H1 (cell line): ENCODE measurements around the gene MRPL55. TPM values are rescaled to one million over a fixed set of nuclear protein-coding genes. Genes with fewer than 3 reads are reported as not detected.

Experiments used
- CTCF ChIA-PET: fragments of 300-600 bp; sonication (Branson Sonifier 250); formaldehyde crosslinking; loops from one replicate; lab custom pipeline; 2021; ENCODE audit not compliant: partially characterized antibody; lab: Charles Lee
- POLR2A ChIA-PET: fragments of 300-600 bp; sonication (Branson Sonifier 250); formaldehyde crosslinking; loops from one replicate; lab custom pipeline; 2021; ENCODE audit warnings: inconsistent platforms; ENCODE audit not compliant: partially characterized antibody; lab: Charles Lee
- DNase-seq, 2 experiments: peaks; one replicate each; pipeline versions ENCODE4 v3.0.0 to v3.0.0-alpha.2; 2010 to 2022; ENCODE audit warnings: low spot score in 2 of 2, low read depth in 1 of 2, mixed read lengths in 1 of 2
- FAIRE-seq: peaks from 2 replicates; lab custom pipeline; 2011; peaks lifted over from hg19 to GRCh38; lab: Jason Lieb, UNC
- H2AFZ ChIP-seq: 2 replicates; pipeline ENCODE4 v1.8.1; 2012; ENCODE audit warnings: low read length, inconsistent platforms
- H2AK5ac ChIP-seq: 2 replicates; pipeline ENCODE4 v1.6.1; 2013; ENCODE audit warnings: low read depth, low read length
- H2BK120ac ChIP-seq: replicated peaks from 2 replicates; pipeline ENCODE3; 2013; ENCODE audit warnings: low read depth, low read length, inconsistent platforms
- H2BK12ac ChIP-seq: 2 replicates; pipeline ENCODE4 v1.6.1; 2013; ENCODE audit warnings: low read depth, low read length
- H2BK15ac ChIP-seq: 2 replicates; pipeline ENCODE4 v1.6.1; 2013; ENCODE audit warnings: low read length
- H2BK20ac ChIP-seq: 2 replicates; pipeline ENCODE4 v1.6.1; 2013; ENCODE audit warnings: low read length
- H2BK5ac ChIP-seq: 2 replicates; pipeline ENCODE4 v1.6.1; 2013; ENCODE audit warnings: low read depth, low read length
- H3K14ac ChIP-seq: 2 replicates; pipeline ENCODE4 v1.6.1; 2013; ENCODE audit warnings: inconsistent platforms; ENCODE audit not compliant: insufficient read length
- H3K18ac ChIP-seq: 2 replicates; pipeline ENCODE4 v1.6.1; 2013; ENCODE audit warnings: low read length; ENCODE audit errors: extremely low read depth
- H3K23ac ChIP-seq: 2 replicates; pipeline ENCODE4 v1.6.1; 2013; ENCODE audit warnings: inconsistent platforms; ENCODE audit not compliant: insufficient read length
- H3K23me2 ChIP-seq: 2 replicates; pipeline ENCODE4 v1.6.1; 2013; ENCODE audit warnings: low read depth, low read length
- H3K27ac ChIP-seq: 2 replicates; pipeline ENCODE4 v1.6.1; 2011; ENCODE audit warnings: low read depth, low read length, inconsistent platforms
- H3K27me3 ChIP-seq, 4 experiments: replicated peaks in 1 of 4; 1 replicate in 1 of 4; 2 replicates in 3 of 4; pipeline versions ENCODE4 v1.6.1 to v1.8.1; 2011 to 2013; ENCODE audit warnings: low read length in 3 of 4, mild to moderate bottlenecking in 3 of 4, inconsistent platforms in 2 of 4, mixed read lengths in 2 of 4, moderate library complexity in 1 of 4; ENCODE audit not compliant: control insufficient read depth in 3 of 4, insufficient read depth in 3 of 4; ENCODE audit errors: extremely low read depth in 1 of 4
- H3K36me3 ChIP-seq, 4 experiments: 2 replicates each; pipeline versions ENCODE4 v1.6.1 to v1.8.1; 2011 to 2013; ENCODE audit warnings: mild to moderate bottlenecking in 4 of 4, low read length in 3 of 4, moderate library complexity in 2 of 4, control low read depth in 1 of 4, inconsistent platforms in 1 of 4; ENCODE audit not compliant: insufficient read depth in 4 of 4, control insufficient read depth in 2 of 4
- H3K4ac ChIP-seq: replicated peaks from 2 replicates; pipeline ENCODE3; 2013; ENCODE audit warnings: low read length, low read depth, mixed read lengths, inconsistent platforms; ENCODE audit not compliant: insufficient read length
- H3K4me1 ChIP-seq, 4 experiments: replicated peaks in 1 of 4; 1 replicate in 1 of 4; 2 replicates in 3 of 4; pipeline versions ENCODE4 v1.6.1 to v1.8.1; 2011 to 2013; ENCODE audit warnings: low read length in 3 of 4, inconsistent platforms in 2 of 4, mixed read lengths in 1 of 4; ENCODE audit not compliant: insufficient read depth in 4 of 4, control insufficient read depth in 3 of 4
- H3K4me2 ChIP-seq, 2 experiments: 2 replicates each; pipeline versions ENCODE4 v1.6.1 to v1.8.1; 2011 to 2013; ENCODE audit warnings: low read depth in 2 of 2, low read length in 2 of 2, control low read depth in 1 of 2, inconsistent platforms in 1 of 2, mild to moderate bottlenecking in 1 of 2; ENCODE audit not compliant: insufficient read depth in 1 of 2
- H3K4me3 ChIP-seq, 4 experiments: fragments of 200-600, 300-600 bp in 1 of 4; sonication (generic), shearing (Covaris generic), sonication (Bioruptor Twin) in 1 of 4; 2 replicates each; pipeline versions ENCODE4 v1.5.1 to v1.8.1; 2011 to 2016; ENCODE audit warnings: low read length in 4 of 4, low read depth in 3 of 4, control low read depth in 2 of 4, inconsistent platforms in 2 of 4, mild to moderate bottlenecking in 2 of 4, mixed read lengths in 1 of 4, moderate library complexity in 1 of 4; ENCODE audit not compliant: insufficient read depth in 2 of 4; ENCODE audit errors: extremely low read depth in 1 of 4
- H3K56ac ChIP-seq: replicated peaks from 2 replicates; pipeline ENCODE3; 2013; ENCODE audit warnings: low read depth, mild to moderate bottlenecking, mixed read lengths, low read length, inconsistent platforms; ENCODE audit not compliant: insufficient read length
- H3K79me1 ChIP-seq: 2 replicates; pipeline ENCODE4 v1.6.1; 2013; ENCODE audit warnings: low read depth, low read length, control low read depth
- H3K79me2 ChIP-seq, 2 experiments: 2 replicates each; pipeline versions ENCODE4 v1.6.1 to v1.8.1; 2012 to 2013; ENCODE audit warnings: low read length in 2 of 2, mild to moderate bottlenecking in 2 of 2, inconsistent platforms in 1 of 2; ENCODE audit not compliant: insufficient read depth in 2 of 2, control insufficient read depth in 1 of 2
- H3K9ac ChIP-seq, 4 experiments: replicated peaks in 1 of 4; 1 replicate in 1 of 4; 2 replicates in 3 of 4; pipeline versions ENCODE4 v1.6.1 to v1.8.1; 2011 to 2013; ENCODE audit warnings: low read depth in 3 of 4, low read length in 3 of 4, control low read depth in 2 of 4, mild to moderate bottlenecking in 2 of 4, moderate library complexity in 2 of 4, inconsistent platforms in 1 of 4; ENCODE audit errors: extremely low read depth in 1 of 4
- H3K9me3 ChIP-seq, 2 experiments: 2 replicates each; pipeline versions ENCODE4 v1.6.1 to v1.8.1; 2012 to 2013; ENCODE audit warnings: mild to moderate bottlenecking in 2 of 2, moderate library complexity in 2 of 2, control low read depth in 1 of 2, inconsistent platforms in 1 of 2, low read depth in 1 of 2, low read length in 1 of 2, mixed read lengths in 1 of 2; ENCODE audit not compliant: insufficient read depth in 2 of 2
- H4K20me1 ChIP-seq, 2 experiments: replicated peaks in 1 of 2; 2 replicates each; pipeline versions ENCODE3 to v1.8.1; 2011 to 2013; ENCODE audit warnings: inconsistent platforms in 2 of 2, low read length in 2 of 2, mild to moderate bottlenecking in 1 of 2; ENCODE audit not compliant: insufficient read depth in 2 of 2, control insufficient read depth in 1 of 2
- H4K5ac ChIP-seq: 2 replicates; pipeline ENCODE4 v1.6.1; 2013; ENCODE audit warnings: low read length, low read depth, mixed read lengths, inconsistent platforms; ENCODE audit not compliant: insufficient read length
- H4K8ac ChIP-seq: 2 replicates; pipeline ENCODE4 v1.8.0; 2013; ENCODE audit warnings: mild to moderate bottlenecking, moderate library complexity, low read length, inconsistent platforms; ENCODE audit not compliant: insufficient read depth; ENCODE audit errors: extremely low read depth
- H4K91ac ChIP-seq: replicated peaks from 2 replicates; pipeline ENCODE3; 2013; ENCODE audit warnings: low read length, mixed read lengths, inconsistent platforms; ENCODE audit not compliant: insufficient read length
- ASH2L ChIP-seq: fragments of 200-600, 300-600 bp; sonication (generic); IDR thresholded peaks from one replicate; pipeline ENCODE4 v1.7.1; 2017; ENCODE audit warnings: low read length
- BACH1 ChIP-seq: IDR thresholded peaks from 2 replicates; pipeline ENCODE4 v1.6.1; 2012; ENCODE audit warnings: low read length, improper control_type of control experiment
- BRCA1 ChIP-seq: IDR thresholded peaks from 2 replicates; pipeline ENCODE4 v1.6.1; 2012; ENCODE audit warnings: low read depth, low read length, improper control_type of control experiment
- CTBP2 ChIP-seq: IDR thresholded peaks from 2 replicates; pipeline ENCODE4 v1.7.0; 2011; ENCODE audit warnings: borderline replicate concordance, mild to moderate bottlenecking, moderate library complexity, mixed read lengths, low read length; ENCODE audit not compliant: insufficient read depth, insufficient read length
- EZH2 ChIP-seq: fragments of 200-600 bp; sonication (generic); IDR thresholded peaks from 2 replicates; pipeline ENCODE4 v1.7.1; 2012; ENCODE audit warnings: low read depth, mild to moderate bottlenecking, moderate library complexity, low read length, inconsistent platforms; ENCODE audit not compliant: severe bottlenecking
- NANOG ChIP-seq: IDR thresholded peaks from 2 replicates; pipeline ENCODE4 v1.6.1; 2011; ENCODE audit warnings: low read length, low read depth, mild to moderate bottlenecking, inconsistent platforms; ENCODE audit not compliant: insufficient read depth, poor library complexity, severe bottlenecking
- RBBP5 ChIP-seq: IDR thresholded peaks from 2 replicates; pipeline ENCODE4 v1.7.1; 2012; ENCODE audit warnings: low read depth, mild to moderate bottlenecking, inconsistent platforms, low read length, moderate library complexity, borderline replicate concordance
- SIX5 ChIP-seq: IDR thresholded peaks from 2 replicates; pipeline ENCODE4 v1.6.1; 2011; ENCODE audit warnings: mild to moderate bottlenecking, low read depth, low read length
- SRF ChIP-seq: IDR thresholded peaks from 2 replicates; pipeline ENCODE4 v1.6.1; 2011; ENCODE audit warnings: mild to moderate bottlenecking, low read depth, low read length, moderate library complexity
- ZNF274 ChIP-seq: IDR thresholded peaks from 2 replicates; pipeline ENCODE4 v1.7.0; 2012; ENCODE audit warnings: low read length, borderline replicate concordance; ENCODE audit errors: extremely low read depth
- WGBS, 2 experiments: shearing (Covaris generic) in 1 of 2; methylation state at CpG; one replicate each; pipeline versions ENCODE4 v1.1.6 to v1.1.7; 2013 to 2015; ENCODE audit warnings: low lambda C conversion rate in 2 of 2, mixed read lengths in 2 of 2, inconsistent platforms in 1 of 2, low coverage in 1 of 2, missing lambda C conversion rate in 1 of 2; ENCODE audit not compliant: insufficient replicate concordance in 2 of 2, insufficient coverage in 1 of 2, insufficient read length in 1 of 2; ENCODE audit errors: extremely low coverage in 1 of 2, missing lambda C conversion rate in 1 of 2; 5-methylcytosine and 5-hydroxymethylcytosine counted together
- polyA plus RNA-seq, 7 experiments: library from polyadenylated mRNA; depleted of rRNA in 3 of 7; stranded (reverse) in 5 of 7; unstranded in 2 of 7; fragments of >200 nt in 5 of 7; fragments of 200-250 nt in 2 of 7; gene quantifications; 1 replicate in 5 of 7; 2 replicates in 1 of 7; 4 replicates in 1 of 7; pipeline versions ENCODE4 v1.2.1 to v1.2.3, GENCODE V29; 2011 to 2013; ENCODE audit warnings: missing spikeins in 2 of 7, mixed read lengths in 2 of 7
- total RNA-seq: library from RNA; stranded (reverse); fragmentation: NEBNext Ultra II Directional; extraction: Animal tissue kit (Norgen Biotek cat#: 25700); gene quantifications from 2 replicates; pipeline ENCODE4 v1.2.1, GENCODE V29; 2021
- TF ChIP-seq, protein P1 (sequence below): IDR thresholded peaks from 2 replicates; pipeline ENCODE4 v1.6.1; 2012; ENCODE audit warnings: low read length, inconsistent platforms
- TF ChIP-seq, protein P2 (sequence below): IDR thresholded peaks from 2 replicates; pipeline ENCODE4 v1.6.1; 2011; ENCODE audit warnings: low read depth, mild to moderate bottlenecking, low read length; ENCODE audit not compliant: insufficient read depth

MRPL55 gene
- total and polyA plus RNA-seq, 2 of the 8 experiments (the other 6 are each of a cell fraction or from before 2014, with no cell fraction given) = 59.0 to 244 TPM

DNA sequence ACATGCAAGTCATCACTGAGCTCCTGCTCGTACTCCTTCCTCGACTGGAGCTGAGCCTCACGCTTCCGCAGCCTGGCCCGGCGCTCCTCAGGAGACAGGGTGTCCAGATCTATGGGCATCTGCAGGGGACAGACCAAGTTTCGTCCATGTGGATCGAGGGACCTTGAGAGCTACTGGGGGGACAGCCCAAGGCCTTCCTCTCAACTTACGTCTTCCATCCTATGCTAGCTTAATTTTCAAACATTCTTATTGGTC is 2.4 kb downstream of the MRPL55 start:
- H3K4me1 ChIP-seq = peaks cover 0 to 7% (median 2%) of the 10 kb centered on the region in 4 experiments; a peak in 6 of 7 replicates
- H3K27ac ChIP-seq = no peak overlapping the region
- no peak overlapping the region for H4K91ac ChIP-seq
- no peak overlapping the region for H4K5ac ChIP-seq
- 91% methylated on average over 9 of the region's 9 CpGs; no CpG with 5 or more reads in 1 of the 2 experiments for WGBS, 2 experiments
- H3K79me2 ChIP-seq = peaks cover 3 to 8% of the 10 kb centered on the region in 2 experiments; a peak in 2 of 4 replicates
- no peak overlapping the region for H2BK5ac ChIP-seq
- no peak overlapping the region for H3K4ac ChIP-seq
- H3K23me2 ChIP-seq = peaks cover 14% of the 10 kb centered on the region; the same call in 1 of the 2 replicates
- peaks cover 12% of the 10 kb centered on the region; the same call in 1 of the 2 replicates for H3K79me1 ChIP-seq
- peaks cover 0 to 6% (median 5%) of the 10 kb centered on the region in 4 experiments; a peak in 2 of 7 replicates for H3K27me3 ChIP-seq
- no peak overlapping the region for H3K14ac ChIP-seq
- H2BK120ac ChIP-seq = no peak overlapping the region
- H3K4me3 ChIP-seq = no peak overlapping the region
- H3K18ac ChIP-seq = no peak overlapping the region
- H2AK5ac ChIP-seq = no peak overlapping the region
- H3K23ac ChIP-seq = no peak overlapping the region
- no peak overlapping the region for H4K8ac ChIP-seq
- POLR2A ChIA-PET = interaction anchor here (0.8 to 2.1 kb wide), 5 partner anchors 9 to 351 kb away, joined by 3 to 7 read pairs (median 4); a partner anchor contains a TSS
- CTCF ChIA-PET = interaction anchor here (0.9 to 1.8 kb wide), 5 partner anchors 15 to 365 kb away, joined by 3 to 8 read pairs (median 3); no protein-coding TSS in a partner anchor
- no peak for DNase-seq
- peaks cover 3 to 16% (median 8%) of the 10 kb centered on the region in 4 experiments; a peak in 5 of 8 replicates for H3K36me3 ChIP-seq
- H2AFZ ChIP-seq = no peak overlapping the region
- H2BK12ac ChIP-seq = no peak overlapping the region
- no peak overlapping the region for H3K4me2 ChIP-seq
- FAIRE-seq = no peak
- no peak overlapping the region for H3K56ac ChIP-seq
- H2BK20ac ChIP-seq = no peak overlapping the region
- H2BK15ac ChIP-seq = no peak overlapping the region
- H3K9me3 ChIP-seq = no peaks in the 10 kb centered on the region
- H3K9ac ChIP-seq = no peak overlapping the region
- peaks cover 0 to 13% of the 10 kb centered on the region in 2 experiments for H4K20me1 ChIP-seq
- no peak for TF ChIP-seq CTBP2
- no peak for TF ChIP-seq RBBP5
- no peak for TF ChIP-seq SIX5
- no peak for TF ChIP-seq BACH1
- TF ChIP-seq EZH2 = no peak
- TF ChIP-seq SRF = no peak
- TF ChIP-seq, protein P1, sequence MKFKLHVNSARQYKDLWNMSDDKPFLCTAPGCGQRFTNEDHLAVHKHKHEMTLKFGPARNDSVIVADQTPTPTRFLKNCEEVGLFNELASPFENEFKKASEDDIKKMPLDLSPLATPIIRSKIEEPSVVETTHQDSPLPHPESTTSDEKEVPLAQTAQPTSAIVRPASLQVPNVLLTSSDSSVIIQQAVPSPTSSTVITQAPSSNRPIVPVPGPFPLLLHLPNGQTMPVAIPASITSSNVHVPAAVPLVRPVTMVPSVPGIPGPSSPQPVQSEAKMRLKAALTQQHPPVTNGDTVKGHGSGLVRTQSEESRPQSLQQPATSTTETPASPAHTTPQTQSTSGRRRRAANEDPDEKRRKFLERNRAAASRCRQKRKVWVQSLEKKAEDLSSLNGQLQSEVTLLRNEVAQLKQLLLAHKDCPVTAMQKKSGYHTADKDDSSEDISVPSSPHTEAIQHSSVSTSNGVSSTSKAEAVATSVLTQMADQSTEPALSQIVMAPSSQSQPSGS = no peak
- TF ChIP-seq, protein P2, sequence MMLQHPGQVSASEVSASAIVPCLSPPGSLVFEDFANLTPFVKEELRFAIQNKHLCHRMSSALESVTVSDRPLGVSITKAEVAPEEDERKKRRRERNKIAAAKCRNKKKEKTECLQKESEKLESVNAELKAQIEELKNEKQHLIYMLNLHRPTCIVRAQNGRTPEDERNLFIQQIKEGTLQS = no peak
- no peak for TF ChIP-seq NANOG
- no peak for TF ChIP-seq ASH2L
- no peak for TF ChIP-seq ZNF274
- TF ChIP-seq BRCA1 = no peak
